ENCODE data around the gene GRK5.

Gene GRK5

GRCh38 chr10:119281581-119282071 is 74.3 kb downstream of the GRK5 start:
- DNase-seq, result peak; percentile 79

- no peak for DNase-seq
These were observed 75.1 kb downstream of the GRK5 start for GRCh38 chr10:119282446-119282845.

- DNase-seq, result no peak
These were observed 76.0 kb downstream of the GRK5 start for GRCh38 chr10:119283387-119283786.

GRCh38 chr10:119283818-119284217 is 76.4 kb downstream of the GRK5 start:
- no peak for DNase-seq

- DNase-seq, result no peak
These were observed 77.3 kb downstream of the GRK5 start for GRCh38 chr10:119284679-119285096.

GRCh38 chr10:119285495-119286267 is 78.3 kb downstream of the GRK5 start:
- no peak for DNase-seq

- DNase-seq, result no peak
These were observed 79.1 kb downstream of the GRK5 start for GRCh38 chr10:119286516-119286915.

GRCh38 chr10:119286983-119287633 is 79.7 kb downstream of the GRK5 start:
- no peak for DNase-seq

- DNase-seq, result no peak
These were observed 81.2 kb downstream of the GRK5 start for GRCh38 chr10:119288574-119289001.

- no peak for DNase-seq
These were observed 82.0 kb downstream of the GRK5 start for GRCh38 chr10:119289227-119289920.

GRCh38 chr10:119290301-119291048 is 83.1 kb downstream of the GRK5 start:
- DNase-seq, result no peak

GRCh38 chr10:119291223-119291900 is 84.0 kb downstream of the GRK5 start:
- no peak for DNase-seq

GRCh38 chr10:119292968-119293760 is 85.8 kb downstream of the GRK5 start:
- DNase-seq, result no peak

GRCh38 chr10:119296703-119297102 is 89.3 kb downstream of the GRK5 start:
- DNase-seq, result no peak

- DNase-seq, result no peak
These were observed 90.0 kb downstream of the GRK5 start for GRCh38 chr10:119297207-119297968.

GRCh38 chr10:119298810-119299209 is 91.4 kb downstream of the GRK5 start:
- no peak for DNase-seq

GRCh38 chr10:119299531-119299930 is 92.2 kb downstream of the GRK5 start:
- no peak for DNase-seq

GRCh38 chr10:119301397-119301796 is 94.0 kb downstream of the GRK5 start:
- no peak for DNase-seq

GRCh38 chr10:119302172-119302571 is 94.8 kb downstream of the GRK5 start:
- DNase-seq, result no peak

GRCh38 chr10:119302591-119303253 is 95.4 kb downstream of the GRK5 start:
- no peak for DNase-seq
